HepG2 (cell line): ENCODE data around the gene PTGIS. TPM values are rescaled to one million over a fixed set of nuclear protein-coding genes. Genes with fewer than 3 reads are reported as not detected.

ENCODE experiments used
- ATF4 ChIP-seq, 2 experiments: fragments of 450-650 bp in 1 of 2; sonication (generic) in 1 of 2; formaldehyde crosslinking; IDR thresholded peaks; 2 replicates each; pipeline versions ENCODE4 v1.5.0 to v1.8.0; 2020 to 2022; ENCODE audit warnings: mild to moderate bottlenecking in 1 of 2, missing genetic modification reagents in 1 of 2
- ATF7 ChIP-seq, 2 experiments: fragments of 450-650 bp in 1 of 2; sonication (generic) in 1 of 2; formaldehyde crosslinking in 1 of 2; IDR thresholded peaks; 2 replicates each; pipeline versions ENCODE4 v1.4.0 to v1.6.1; 2016 to 2020; ENCODE audit warnings: antibody characterized with exemption in 1 of 2, mild to moderate bottlenecking in 1 of 2, missing genetic modification reagents in 1 of 2
- CEBPG ChIP-seq: IDR thresholded peaks from 2 replicates; pipeline ENCODE4 v1.6.1; 2016
- FOXK2 ChIP-seq: fragments of 450-650 bp; IDR thresholded peaks from 2 replicates; pipeline ENCODE4 v1.6.1; 2016
- GLI4 ChIP-seq: sonication (generic); formaldehyde crosslinking; IDR thresholded peaks from 2 replicates; pipeline ENCODE4 v1.5.1; 2020; ENCODE audit warnings: missing genetic modification reagents, mild to moderate bottlenecking, moderate library complexity, borderline replicate concordance
- HHEX ChIP-seq: IDR thresholded peaks from 2 replicates; pipeline ENCODE4 v1.6.1; 2016; ENCODE audit warnings: control low read depth
- JUNB ChIP-seq: sonication (generic); formaldehyde crosslinking; IDR thresholded peaks from 2 replicates; pipeline ENCODE4 v1.8.0; 2022; ENCODE audit warnings: missing genetic modification reagents, mild to moderate bottlenecking, borderline replicate concordance
- LCORL ChIP-seq, 2 experiments: fragments of 450-650 bp in 1 of 2; sonication (generic) in 1 of 2; formaldehyde crosslinking in 1 of 2; IDR thresholded peaks; 2 replicates each; pipeline versions ENCODE4 v1.5.0 to v1.6.1; 2017 to 2020; ENCODE audit warnings: antibody characterized with exemption in 1 of 2, missing genetic modification reagents in 1 of 2
- MIXL1 ChIP-seq: IDR thresholded peaks from 2 replicates; pipeline ENCODE4 v1.6.1; 2016
- NR2F2 ChIP-seq: IDR thresholded peaks from 2 replicates; pipeline ENCODE4 v1.6.1; 2012; ENCODE audit warnings: low read depth, inconsistent platforms, borderline replicate concordance
- TGIF2 ChIP-seq: IDR thresholded peaks from 2 replicates; pipeline ENCODE4 v1.6.1; 2016; ENCODE audit warnings: control low read depth, missing compliant biosample characterization
- ZMYM4 ChIP-seq: sonication (generic); formaldehyde crosslinking; IDR thresholded peaks from 2 replicates; pipeline ENCODE4 v1.8.1; 2023; ENCODE audit warnings: mild to moderate bottlenecking, missing genetic modification reagents
- ZNF251 ChIP-seq: sonication (generic); formaldehyde crosslinking; IDR thresholded peaks from 2 replicates; pipeline ENCODE4 v1.9.0; 2021; ENCODE audit warnings: mild to moderate bottlenecking, missing genetic modification reagents
- ZNF281 ChIP-seq: sonication (generic); formaldehyde crosslinking; IDR thresholded peaks from 2 replicates; pipeline ENCODE4 v1.4.0; 2020; ENCODE audit warnings: missing genetic modification reagents, borderline replicate concordance
- ZNF691 ChIP-seq: sonication (generic); formaldehyde crosslinking; IDR thresholded peaks from 2 replicates; pipeline ENCODE4 v1.4.0; 2020; ENCODE audit warnings: missing genetic modification reagents, low read depth, mild to moderate bottlenecking, borderline replicate concordance
- ZNF761 ChIP-seq: sonication (generic); formaldehyde crosslinking; conservative IDR thresholded peaks from 2 replicates; pipeline ENCODE4 v1.4.0; 2020; ENCODE audit warnings: mild to moderate bottlenecking, missing genetic modification reagents
- ZXDC ChIP-seq: sonication (generic); formaldehyde crosslinking; IDR thresholded peaks from 2 replicates; pipeline ENCODE4 v1.5.0; 2020; ENCODE audit warnings: mild to moderate bottlenecking, missing genetic modification reagents
- polyA plus RNA-seq, 8 experiments: library from polyadenylated mRNA; depleted of rRNA in 3 of 8; stranded (reverse) in 7 of 8; unstranded in 1 of 8; fragments of >200 nt; fragmentation: Illumina TruSeq in 4 of 8; extraction: Trizol in 4 of 8; gene quantifications; 2 replicates each; pipeline versions ENCODE4 v1.2.1 to v1.2.3, GENCODE V29; 2011 to 2016; ENCODE audit warnings: low read depth in 4 of 8, missing spikeins in 1 of 8, mixed read lengths in 1 of 8; ENCODE audit not compliant: insufficient read depth in 1 of 8
- total RNA-seq, 5 experiments: library from RNA; depleted of rRNA; stranded (reverse); fragments of >200 nt; fragmentation: Illumina TruSeq; extraction: Trizol; gene quantifications; 2 replicates each; pipeline ENCODE4 v1.2.3, GENCODE V29; 2016; ENCODE audit warnings: low read depth in 1 of 5

The PTGIS gene
- total and polyA plus RNA-seq, 2 of the 13 experiments (the other 11 are each of a cell fraction or from before 2014, with no cell fraction given) = not detected

GRCh38 chr20:49478754-49479689 lies 88.9 kb downstream of the PTGIS start (continued):
- peak; percentile 76; the same call in 1 of the 2 replicates for TF ChIP-seq ZNF281 (CRISPR knock-in tag)
- 0 out of 2 replicates have a peak, but pooled peaks have one; percentile 37 for TF ChIP-seq TGIF2 (CRISPR knock-in tag)
- TF ChIP-seq FOXK2 = no peak
- 0 out of 2 replicates have a peak, but pooled peaks have one; percentile 26 for TF ChIP-seq CEBPG (CRISPR knock-in tag)
- 0 out of 2 replicates have a peak, but pooled peaks have one; percentile 19 for TF ChIP-seq JUNB (CRISPR knock-in tag)
- TF ChIP-seq ATF7 (IDR thresholded peaks at IDR 0.05) = peak; percentile 45; the same call in 1 of the 2 replicates
- no peak for TF ChIP-seq ATF7 (CRISPR knock-in tag; IDR thresholded peaks at IDR 0.05)
- no peak for TF ChIP-seq ZXDC (CRISPR knock-in tag)
- TF ChIP-seq GLI4 = no peak
- no peak for TF ChIP-seq MIXL1
- TF ChIP-seq ZNF761 (CRISPR knock-in tag) = no peak; the same call in 1 of the 2 replicates
- peak; percentile 9; the same call in 1 of the 2 replicates for TF ChIP-seq NR2F2
- TF ChIP-seq ZNF251 (CRISPR knock-in tag) = no peak
- 0 out of 2 replicates have a peak, but pooled peaks have one; percentile 39 for TF ChIP-seq ZNF691 (CRISPR knock-in tag)
- no peak for TF ChIP-seq ZMYM4 (CRISPR knock-in tag)
- TF ChIP-seq HHEX (CRISPR knock-in tag) = 0 out of 2 replicates have a peak, but pooled peaks have one; percentile 18
- no peak for TF ChIP-seq LCORL (IDR thresholded peaks at IDR 0.05)
- TF ChIP-seq LCORL (CRISPR knock-in tag; IDR thresholded peaks at IDR 0.05) = 0 out of 2 replicates have a peak, but pooled peaks have one; percentile 34
- peak in 1 of 2 experiments; percentile 74; a peak in 2 of 4 replicates for TF ChIP-seq ATF4 (CRISPR knock-in tag; IDR thresholded peaks at IDR 0.05)
